Calu3 (cell line): ENCODE results near the gene GPX6. TPM values are rescaled to one million over a fixed set of nuclear protein-coding genes. Genes with fewer than 3 reads are reported as not detected.

Experiments used
- BruUV-seq: library from RNA; stranded (reverse); fragments of 400-500 nt; replicated peaks from 2 replicates; lab custom pipeline; 2021; lab: Mats Ljungman, UMichigan
- CTCF ChIA-PET: fragments of 300-600 bp; sonication (Branson Sonifier 250); formaldehyde crosslinking; loops from one replicate; lab custom pipeline; 2022; ENCODE audit warnings: antibody characterized with exemption; lab: Charles Lee
- DNase-seq: peaks from one replicate; pipeline ENCODE4 v3.0.0; 2022
- H3K27ac Mint-ChIP-seq: one replicate; pipeline ENCODE4 v1.8.0; 2022; ENCODE audit warnings: mixed read lengths; ENCODE audit not compliant: unreplicated experiment
- H3K27me3 Mint-ChIP-seq: one replicate; pipeline ENCODE4 v1.8.0; 2022; ENCODE audit warnings: mixed read lengths; ENCODE audit not compliant: unreplicated experiment
- H3K36me3 Mint-ChIP-seq: one replicate; pipeline ENCODE4 v1.8.0; 2022; ENCODE audit warnings: mild to moderate bottlenecking, moderate library complexity, mixed read lengths; ENCODE audit not compliant: insufficient read depth, unreplicated experiment
- H3K4me1 Mint-ChIP-seq: one replicate; pipeline ENCODE4 v1.8.0; 2022; ENCODE audit warnings: mild to moderate bottlenecking, low read depth, mixed read lengths; ENCODE audit not compliant: unreplicated experiment
- H3K4me3 Mint-ChIP-seq: one replicate; pipeline ENCODE4 v1.8.0; 2022; ENCODE audit warnings: mild to moderate bottlenecking, low read depth, moderate library complexity, mixed read lengths; ENCODE audit not compliant: unreplicated experiment
- H3K9me3 Mint-ChIP-seq: one replicate; pipeline ENCODE4 v1.8.0; 2022; ENCODE audit warnings: low read depth, mixed read lengths; ENCODE audit not compliant: unreplicated experiment
- CTCF ChIP-seq: fragments of 200-600 bp; IDR thresholded peaks from one replicate; pipeline ENCODE4 v1.8.0; 2022; ENCODE audit warnings: antibody characterized with exemption; ENCODE audit not compliant: unreplicated experiment
- intact Hi-C: fragments of 100-400 bp; cut with micrococcal nuclease; formaldehyde crosslinking; loops from one replicate; pipeline ENCODE4 v1.10.0; 2022; ENCODE audit not compliant: unreplicated experiment
- total RNA-seq: library from RNA; stranded (reverse); gene quantifications from 2 replicates; pipeline ENCODE4 v1.2.3, GENCODE V29; 2022

Gene GPX6
- total RNA-seq, 1 experiment from 2014 or later: not detected

GRCh38 chr6:28490205-28490890 lies 25.2 kb downstream of the GPX6 start:
- H3K27me3 Mint-ChIP-seq: peaks cover 21% of the 10 kb centered on the region
- no TSS peak for BruUV-seq
- DNase-seq: no peak
- no peaks in the 10 kb centered on the region for H3K9me3 Mint-ChIP-seq
- H3K4me1 Mint-ChIP-seq: no peaks in the 10 kb centered on the region
- H3K27ac Mint-ChIP-seq: no peak overlapping the region
- no peaks in the 10 kb centered on the region for H3K36me3 Mint-ChIP-seq
- no peak for TF ChIP-seq CTCF
- H3K4me3 Mint-ChIP-seq: peak overlapping the region; percentile 45
- intact Hi-C loops: no loop called here
- CTCF ChIA-PET: no interaction called here

- BruUV-seq: no TSS peak
- no peak for TF ChIP-seq CTCF
- Mint-ChIP-seq H3K4me1 (no peaks in the 10 kb centered on the region), H3K27me3 (peaks cover 21% of the 10 kb centered on the region), H3K27ac (no peak overlapping the region), H3K9me3 (no peaks in the 10 kb centered on the region), H3K36me3 (no peaks in the 10 kb centered on the region), H3K4me3 (peak overlapping the region; percentile 45)
- DNase-seq: no peak
- intact Hi-C loops: no loop called here
- CTCF ChIA-PET: interaction anchor here (0.7 kb wide), 1 partner anchor 97 kb away, joined by 4 read pairs; no protein-coding TSS in a partner anchor
Observed at GRCh38 chr6:28489366-28490204, 26.0 kb downstream of the GPX6 start.

- H3K27ac Mint-ChIP-seq: no peak overlapping the region
- no peak for TF ChIP-seq CTCF
- H3K4me1 Mint-ChIP-seq: no peaks in the 10 kb centered on the region
- DNase-seq: no peak
- CTCF ChIA-PET: interaction anchor here (0.7 kb wide), 1 partner anchor 98 kb away, joined by 4 read pairs; no protein-coding TSS in a partner anchor
- no TSS peak for BruUV-seq
- intact Hi-C loops: no loop called here
- peaks cover 21% of the 10 kb centered on the region for H3K27me3 Mint-ChIP-seq
- H3K36me3 Mint-ChIP-seq: no peaks in the 10 kb centered on the region
- no peaks in the 10 kb centered on the region for H3K9me3 Mint-ChIP-seq
- H3K4me3 Mint-ChIP-seq: no peak overlapping the region
Observed at GRCh38 chr6:28488916-28489365, 26.7 kb downstream of the GPX6 start.

- Mint-ChIP-seq H3K4me3 (no peak overlapping the region), H3K27me3 (peaks cover 35% of the 10 kb centered on the region), H3K9me3 (no peaks in the 10 kb centered on the region), H3K27ac (no peak overlapping the region), H3K4me1 (no peaks in the 10 kb centered on the region), H3K36me3 (no peaks in the 10 kb centered on the region)
- CTCF ChIA-PET: no interaction called here
- BruUV-seq: no TSS peak
- intact Hi-C loops: no loop called here
- DNase-seq: no peak
- TF ChIP-seq CTCF: no peak
Observed at GRCh38 chr6:28486988-28487742, 28.4 kb downstream of the GPX6 start.
